BE2C (cell line): ENCODE measurements around the gene HIVEP3.

Source experiments
- DNase-seq: peaks from one replicate; pipeline ENCODE4 v3.0.0-alpha.2; 2020
- H3K27me3 ChIP-seq: fragments of 250-450 bp; sonication (Bioruptor Pico); 2 replicates; pipeline ENCODE4 v1.5.1; 2020; ENCODE audit warnings: mild to moderate bottlenecking
- H3K36me3 ChIP-seq: fragments of 250-450 bp; sonication (Bioruptor Pico); 2 replicates; pipeline ENCODE4 v1.5.1; 2020; ENCODE audit warnings: mild to moderate bottlenecking
- H3K4me1 ChIP-seq: fragments of 250-450 bp; sonication (Bioruptor Pico); 2 replicates; pipeline ENCODE4 v1.5.1; 2020
- H3K4me3 ChIP-seq: 2 replicates; pipeline ENCODE4 v1.5.1; 2011; ENCODE audit warnings: low read depth, low read length
- H3K9me3 ChIP-seq: fragments of 250-450 bp; sonication (Bioruptor Pico); 2 replicates; pipeline ENCODE4 v1.5.1; 2020
- TF ChIP-seq, protein P1 (sequence below): IDR thresholded peaks from 2 replicates; pipeline ENCODE4 v1.5.1; 2012; ENCODE audit warnings: mild to moderate bottlenecking, low read depth, low read length

The HIVEP3 gene

DNA sequence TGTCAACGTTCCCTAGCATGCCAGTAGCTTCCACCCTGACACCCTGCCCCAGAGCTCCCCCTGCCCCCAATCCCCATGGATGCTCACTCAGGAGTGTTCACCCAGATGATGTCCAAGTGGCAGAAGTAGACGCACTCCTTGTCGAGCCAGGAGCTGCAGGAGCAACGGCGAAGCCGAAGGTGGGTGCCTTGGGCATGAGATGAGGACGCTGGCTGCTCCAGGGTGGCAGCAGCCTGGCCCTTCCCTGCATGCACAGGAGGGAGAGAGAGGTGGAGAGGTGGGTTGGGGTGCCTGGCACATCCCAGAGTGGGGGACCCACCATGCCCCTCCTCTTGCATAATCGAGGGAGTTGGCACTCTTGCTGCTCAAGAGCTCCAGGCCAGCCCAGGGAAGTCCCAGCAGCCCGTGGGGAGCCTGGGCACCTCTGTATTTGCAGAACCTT, 434.7 kb downstream of the HIVEP3 start:
- Histone ChIP-seq H3K9me3 (no peaks in the 10 kb centered on the region), H3K4me3 (no peak overlapping the region), H3K4me1 (no peaks in the 10 kb centered on the region), H3K27me3 (no peaks in the 10 kb centered on the region), H3K36me3 (no peaks in the 10 kb centered on the region)
- TF ChIP-seq, protein P1, sequence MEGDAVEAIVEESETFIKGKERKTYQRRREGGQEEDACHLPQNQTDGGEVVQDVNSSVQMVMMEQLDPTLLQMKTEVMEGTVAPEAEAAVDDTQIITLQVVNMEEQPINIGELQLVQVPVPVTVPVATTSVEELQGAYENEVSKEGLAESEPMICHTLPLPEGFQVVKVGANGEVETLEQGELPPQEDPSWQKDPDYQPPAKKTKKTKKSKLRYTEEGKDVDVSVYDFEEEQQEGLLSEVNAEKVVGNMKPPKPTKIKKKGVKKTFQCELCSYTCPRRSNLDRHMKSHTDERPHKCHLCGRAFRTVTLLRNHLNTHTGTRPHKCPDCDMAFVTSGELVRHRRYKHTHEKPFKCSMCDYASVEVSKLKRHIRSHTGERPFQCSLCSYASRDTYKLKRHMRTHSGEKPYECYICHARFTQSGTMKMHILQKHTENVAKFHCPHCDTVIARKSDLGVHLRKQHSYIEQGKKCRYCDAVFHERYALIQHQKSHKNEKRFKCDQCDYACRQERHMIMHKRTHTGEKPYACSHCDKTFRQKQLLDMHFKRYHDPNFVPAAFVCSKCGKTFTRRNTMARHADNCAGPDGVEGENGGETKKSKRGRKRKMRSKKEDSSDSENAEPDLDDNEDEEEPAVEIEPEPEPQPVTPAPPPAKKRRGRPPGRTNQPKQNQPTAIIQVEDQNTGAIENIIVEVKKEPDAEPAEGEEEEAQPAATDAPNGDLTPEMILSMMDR = no peak
- DNase-seq = no peak

GRCh38 chr1:41483001-41483850, 435.5 kb downstream of the HIVEP3 start:
- Histone ChIP-seq H3K4me3 (no peak overlapping the region), H3K4me1 (no peaks in the 10 kb centered on the region)

DNA sequence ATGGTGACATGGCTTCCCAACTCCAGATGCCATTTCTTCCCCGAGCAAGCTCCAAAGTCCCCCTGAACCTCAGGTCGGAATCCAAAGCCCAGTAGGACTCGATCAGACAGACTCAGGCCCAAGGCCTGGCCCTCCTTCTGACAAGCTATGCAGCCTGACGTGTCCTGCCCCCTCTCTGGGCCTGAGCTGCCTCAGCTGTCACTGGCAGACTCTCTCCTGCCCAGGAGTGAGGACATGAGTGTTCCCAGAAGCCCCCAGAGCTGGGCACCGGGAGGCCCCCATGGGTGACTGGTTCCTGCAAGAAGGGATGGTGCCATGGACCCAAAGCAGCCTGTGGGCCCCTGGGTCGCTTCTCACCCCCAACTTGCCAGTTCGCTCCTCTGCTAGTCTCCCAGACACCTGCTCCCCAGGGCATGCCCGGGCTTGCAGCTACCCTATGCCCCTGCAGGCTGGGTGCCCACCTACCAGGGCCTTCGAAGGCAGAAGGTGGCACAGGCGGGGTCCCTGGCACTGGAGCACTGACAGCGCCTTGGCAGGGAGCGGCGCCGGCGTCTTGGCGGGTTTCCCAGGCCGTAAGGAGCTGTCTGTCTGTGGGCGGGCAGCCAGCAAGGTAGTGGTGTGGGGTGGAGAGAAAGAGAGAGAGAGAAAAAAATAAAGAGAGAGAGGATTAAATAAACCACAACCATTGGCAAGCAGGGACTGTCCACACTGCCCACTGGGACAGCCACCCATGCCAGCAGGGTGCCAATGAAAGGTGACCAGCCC, 436.5 kb downstream of the HIVEP3 start:
- DNase-seq = no peak
- no peaks in the 10 kb centered on the region for H3K9me3 ChIP-seq
- TF ChIP-seq, protein P1 = no peak
- no peak overlapping the region for H3K4me3 ChIP-seq
- H3K36me3 ChIP-seq = no peaks in the 10 kb centered on the region
- H3K4me1 ChIP-seq = no peaks in the 10 kb centered on the region
- H3K27me3 ChIP-seq = no peaks in the 10 kb centered on the region

More at GRCh38 chr1:41483001-41483850, 435.5 kb downstream of the HIVEP3 start:
- TF ChIP-seq, protein P1 = no peak
- Histone ChIP-seq H3K27me3 (no peaks in the 10 kb centered on the region), H3K36me3 (no peaks in the 10 kb centered on the region), H3K9me3 (no peaks in the 10 kb centered on the region)
- DNase-seq = no peak

DNA sequence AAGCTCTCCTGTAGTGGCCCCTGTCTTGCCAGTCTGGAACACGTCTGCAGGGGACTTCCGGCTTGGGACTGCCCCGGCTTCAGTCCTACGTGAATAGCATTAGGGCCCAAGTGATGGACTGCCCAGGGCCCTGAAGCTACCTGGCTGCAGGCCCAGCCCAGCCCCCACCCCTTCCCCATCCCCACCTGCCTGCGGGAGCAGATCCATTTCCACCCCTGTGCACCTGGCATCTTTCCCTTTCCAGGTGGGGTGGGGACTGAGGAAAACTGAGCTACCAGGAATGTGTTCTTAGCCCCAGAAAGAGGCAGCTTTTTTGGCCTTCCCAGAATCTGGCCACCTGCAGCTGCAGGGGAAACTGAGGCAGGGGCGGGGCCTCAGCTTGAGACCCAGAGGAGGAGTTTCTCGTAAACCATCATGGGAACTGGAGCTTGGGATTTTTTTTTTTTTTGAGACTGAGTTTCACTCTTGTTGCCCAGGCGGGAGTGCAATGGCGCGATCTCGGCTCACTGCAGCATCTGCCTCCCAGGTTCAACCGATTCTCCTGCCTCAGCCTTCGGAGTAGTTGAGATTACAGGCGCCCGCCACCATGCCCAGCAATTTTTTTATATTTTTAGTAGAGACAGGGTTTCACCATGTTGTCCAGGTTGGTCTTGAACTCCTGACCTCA, 437.5 kb downstream of the HIVEP3 start:
- TF ChIP-seq, protein P1 = no peak
- no peaks in the 10 kb centered on the region for H3K27me3 ChIP-seq
- no peaks in the 10 kb centered on the region for H3K36me3 ChIP-seq
- DNase-seq = no peak
- no peaks in the 10 kb centered on the region for H3K9me3 ChIP-seq
- no peaks in the 10 kb centered on the region for H3K4me1 ChIP-seq
- no peak overlapping the region for H3K4me3 ChIP-seq

GRCh38 chr1:41480204-41481108, 438.3 kb downstream of the HIVEP3 start:
- Histone ChIP-seq H3K4me1 (no peaks in the 10 kb centered on the region), H3K36me3 (no peaks in the 10 kb centered on the region), H3K27me3 (no peaks in the 10 kb centered on the region), H3K4me3 (no peak overlapping the region), H3K9me3 (no peaks in the 10 kb centered on the region)
- DNase-seq = no peak
- TF ChIP-seq, protein P1 = no peak
